HepG2 (cell line): ENCODE results near the gene TXNRD3. TPM values are rescaled to one million over a fixed set of nuclear protein-coding genes. Genes with fewer than 3 reads are reported as not detected.

Experiments
- ARHGAP35 ChIP-seq: sonication (generic); formaldehyde crosslinking; IDR thresholded peaks from 2 replicates; pipeline ENCODE4 v1.9.0; 2022; ENCODE audit warnings: mild to moderate bottlenecking, inconsistent platforms, moderate library complexity, missing genetic modification reagents, borderline replicate concordance
- ELF3 ChIP-seq: IDR thresholded peaks from 2 replicates; pipeline ENCODE4 v1.6.1; 2016; ENCODE audit warnings: missing genetic modification reagents, missing compliant biosample characterization
- FOSL2 ChIP-seq: sonication (generic); formaldehyde crosslinking; IDR thresholded peaks from 2 replicates; pipeline ENCODE4 v1.4.0; 2020; ENCODE audit warnings: missing genetic modification reagents
- HNRNPL ChIP-seq: fragments of 200-400 bp; formaldehyde crosslinking; IDR thresholded peaks from 2 replicates; pipeline ENCODE4 v1.6.1; 2017; ENCODE audit warnings: mild to moderate bottlenecking, low read depth, low read length
- MAZ ChIP-seq, 2 experiments: sonication (generic) in 1 of 2; formaldehyde crosslinking in 1 of 2; IDR thresholded peaks; 2 replicates each; pipeline versions ENCODE4 v1.5.0 to v1.6.1; 2012 to 2020; ENCODE audit warnings: low read depth in 2 of 2, mild to moderate bottlenecking in 2 of 2, borderline replicate concordance in 1 of 2, improper control_type of control experiment in 1 of 2, low read length in 1 of 2, missing genetic modification reagents in 1 of 2, moderate library complexity in 1 of 2
- RXRB ChIP-seq: IDR thresholded peaks from 2 replicates; pipeline ENCODE4 v1.6.1; 2016; ENCODE audit warnings: borderline replicate concordance, missing genetic modification reagents, missing compliant biosample characterization
- SIX1 ChIP-seq: sonication (generic); formaldehyde crosslinking; IDR thresholded peaks from 2 replicates; pipeline ENCODE4 v1.4.0; 2020; ENCODE audit warnings: missing genetic modification reagents, borderline replicate concordance
- polyA plus RNA-seq, 8 experiments: library from polyadenylated mRNA; depleted of rRNA in 3 of 8; stranded (reverse) in 7 of 8; unstranded in 1 of 8; fragments of >200 nt; fragmentation: Illumina TruSeq in 4 of 8; extraction: Trizol in 4 of 8; gene quantifications; 2 replicates each; pipeline versions ENCODE4 v1.2.1 to v1.2.3, GENCODE V29; 2011 to 2016; ENCODE audit warnings: low read depth in 4 of 8, missing spikeins in 1 of 8, mixed read lengths in 1 of 8; ENCODE audit not compliant: insufficient read depth in 1 of 8
- total RNA-seq, 5 experiments: library from RNA; depleted of rRNA; stranded (reverse); fragments of >200 nt; fragmentation: Illumina TruSeq; extraction: Trizol; gene quantifications; 2 replicates each; pipeline ENCODE4 v1.2.3, GENCODE V29; 2016; ENCODE audit warnings: low read depth in 1 of 5
- TF ChIP-seq, protein P1 (sequence below): sonication (generic); formaldehyde crosslinking; IDR thresholded peaks from 2 replicates; pipeline ENCODE4 v1.4.0; 2020; ENCODE audit warnings: missing genetic modification reagents, mild to moderate bottlenecking, borderline replicate concordance
- TF ChIP-seq, protein P2 (sequence below): sonication (generic); formaldehyde crosslinking; IDR thresholded peaks from 2 replicates; pipeline ENCODE4 v1.4.0; 2020; ENCODE audit warnings: missing genetic modification reagents
- TF ChIP-seq, protein P3 (sequence below): sonication (generic); formaldehyde crosslinking; IDR thresholded peaks from 2 replicates; pipeline ENCODE4 v1.8.1; 2023; ENCODE audit warnings: missing genetic modification reagents, inconsistent platforms, borderline replicate concordance
- TF ChIP-seq, protein P4 (sequence below): IDR thresholded peaks from 2 replicates; pipeline ENCODE4 v1.6.1; 2016

Gene TXNRD3
- total and polyA plus RNA-seq, 2 of the 13 experiments (the other 11 are each of a cell fraction or from before 2014, with no cell fraction given): 4.8 to 20.7 TPM

DNA sequence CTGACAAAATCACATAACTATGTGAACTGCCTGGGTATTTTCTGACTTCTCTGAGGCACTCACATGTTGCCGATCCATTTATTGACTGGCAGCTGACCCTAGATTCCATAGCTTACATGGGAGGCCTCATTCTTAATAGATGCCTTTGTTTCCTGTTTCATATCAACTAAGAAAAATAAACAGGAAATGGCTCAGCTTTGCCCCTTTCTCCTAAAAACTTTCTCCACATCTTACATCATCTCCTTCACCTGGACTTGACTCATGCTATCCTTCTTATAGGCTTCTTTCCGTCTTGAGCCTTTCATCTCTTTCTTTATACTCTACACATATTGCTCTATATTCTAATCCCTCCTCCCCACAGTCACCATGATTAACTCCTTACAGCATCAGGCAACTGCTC, 38.0 kb downstream of the TXNRD3 start (continued):
- TF ChIP-seq, protein P1, sequence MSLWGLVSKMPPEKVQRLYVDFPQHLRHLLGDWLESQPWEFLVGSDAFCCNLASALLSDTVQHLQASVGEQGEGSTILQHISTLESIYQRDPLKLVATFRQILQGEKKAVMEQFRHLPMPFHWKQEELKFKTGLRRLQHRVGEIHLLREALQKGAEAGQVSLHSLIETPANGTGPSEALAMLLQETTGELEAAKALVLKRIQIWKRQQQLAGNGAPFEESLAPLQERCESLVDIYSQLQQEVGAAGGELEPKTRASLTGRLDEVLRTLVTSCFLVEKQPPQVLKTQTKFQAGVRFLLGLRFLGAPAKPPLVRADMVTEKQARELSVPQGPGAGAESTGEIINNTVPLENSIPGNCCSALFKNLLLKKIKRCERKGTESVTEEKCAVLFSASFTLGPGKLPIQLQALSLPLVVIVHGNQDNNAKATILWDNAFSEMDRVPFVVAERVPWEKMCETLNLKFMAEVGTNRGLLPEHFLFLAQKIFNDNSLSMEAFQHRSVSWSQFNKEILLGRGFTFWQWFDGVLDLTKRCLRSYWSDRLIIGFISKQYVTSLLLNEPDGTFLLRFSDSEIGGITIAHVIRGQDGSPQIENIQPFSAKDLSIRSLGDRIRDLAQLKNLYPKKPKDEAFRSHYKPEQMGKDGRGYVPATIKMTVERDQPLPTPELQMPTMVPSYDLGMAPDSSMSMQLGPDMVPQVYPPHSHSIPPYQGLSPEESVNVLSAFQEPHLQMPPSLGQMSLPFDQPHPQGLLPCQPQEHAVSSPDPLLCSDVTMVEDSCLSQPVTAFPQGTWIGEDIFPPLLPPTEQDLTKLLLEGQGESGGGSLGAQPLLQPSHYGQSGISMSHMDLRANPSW (CRISPR knock-in tag): no peak
- TF ChIP-seq, protein P2, sequence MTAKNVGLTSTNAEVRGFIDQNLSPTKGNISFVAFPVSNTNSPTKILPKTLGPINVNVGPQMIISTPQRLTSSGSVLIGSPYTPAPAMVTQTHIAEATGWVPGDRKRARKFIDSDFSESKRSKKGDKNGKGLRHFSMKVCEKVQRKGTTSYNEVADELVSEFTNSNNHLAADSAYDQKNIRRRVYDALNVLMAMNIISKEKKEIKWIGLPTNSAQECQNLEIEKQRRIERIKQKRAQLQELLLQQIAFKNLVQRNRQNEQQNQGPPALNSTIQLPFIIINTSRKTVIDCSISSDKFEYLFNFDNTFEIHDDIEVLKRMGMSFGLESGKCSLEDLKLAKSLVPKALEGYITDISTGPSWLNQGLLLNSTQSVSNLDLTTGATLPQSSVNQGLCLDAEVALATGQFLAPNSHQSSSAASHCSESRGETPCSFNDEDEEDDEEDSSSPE (CRISPR knock-in tag): no peak
- TF ChIP-seq HNRNPL: no peak
- TF ChIP-seq MAZ (IDR thresholded peaks at IDR 0.05; ENCODE audit: borderline replicate concordance, low read depth, low read length): no peak
- TF ChIP-seq MAZ (CRISPR knock-in tag; IDR thresholded peaks at IDR 0.05; ENCODE audit: low read depth): no peak
- TF ChIP-seq RXRB: no peak
- TF ChIP-seq ARHGAP35: no peak
- TF ChIP-seq, protein P3, sequence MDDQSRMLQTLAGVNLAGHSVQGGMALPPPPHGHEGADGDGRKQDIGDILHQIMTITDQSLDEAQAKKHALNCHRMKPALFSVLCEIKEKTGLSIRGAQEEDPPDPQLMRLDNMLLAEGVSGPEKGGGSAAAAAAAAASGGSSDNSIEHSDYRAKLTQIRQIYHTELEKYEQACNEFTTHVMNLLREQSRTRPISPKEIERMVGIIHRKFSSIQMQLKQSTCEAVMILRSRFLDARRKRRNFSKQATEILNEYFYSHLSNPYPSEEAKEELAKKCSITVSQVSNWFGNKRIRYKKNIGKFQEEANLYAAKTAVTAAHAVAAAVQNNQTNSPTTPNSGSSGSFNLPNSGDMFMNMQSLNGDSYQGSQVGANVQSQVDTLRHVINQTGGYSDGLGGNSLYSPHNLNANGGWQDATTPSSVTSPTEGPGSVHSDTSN: no peak
- no peak for TF ChIP-seq SIX1 (CRISPR knock-in tag)
- TF ChIP-seq FOSL2 (CRISPR knock-in tag): no peak
- no peak for TF ChIP-seq ELF3 (CRISPR knock-in tag)
- TF ChIP-seq, protein P4, sequence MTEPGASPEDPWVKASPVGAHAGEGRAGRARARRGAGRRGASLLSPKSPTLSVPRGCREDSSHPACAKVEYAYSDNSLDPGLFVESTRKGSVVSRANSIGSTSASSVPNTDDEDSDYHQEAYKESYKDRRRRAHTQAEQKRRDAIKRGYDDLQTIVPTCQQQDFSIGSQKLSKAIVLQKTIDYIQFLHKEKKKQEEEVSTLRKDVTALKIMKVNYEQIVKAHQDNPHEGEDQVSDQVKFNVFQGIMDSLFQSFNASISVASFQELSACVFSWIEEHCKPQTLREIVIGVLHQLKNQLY (CRISPR knock-in tag): no peak
